Measurements from ENCODE around the gene ME3.
"Not testable (repeated sequence)": the region's sequence is repeated elsewhere in the genome, so short reads cannot be mapped to it uniquely, and the experiment has no call there.

Gene ME3

GRCh38 chr11:86660088-86660487 is 12.3 kb downstream of the ME3 start:
- Histone ChIP-seq H3K27ac (replicated peaks) (no peak overlapping the region), H3K27me3 (ENCODE audit: insufficient read depth, poor library complexity, severe bottlenecking) (no peaks in the 10 kb centered on the region), H3K4me3 (replicated peaks; ENCODE audit: insufficient read depth, low read length) (no peak overlapping the region)
- no peak for DNase-seq (ENCODE audit: low read depth in 1 of 2, low spot score in 1 of 2)
- TF ChIP-seq POLR2AphosphoS5 (IDR thresholded peaks at IDR 0.05; ENCODE audit: low read depth) (no peak), REST (IDR thresholded peaks at IDR 0.05; ENCODE audit: insufficient replicate concordance, low read depth) (no peak), GABPA (IDR thresholded peaks at IDR 0.05; ENCODE audit: low read depth) (no peak), SPI1 (IDR thresholded peaks at IDR 0.05; ENCODE audit: borderline replicate concordance, low read depth) (no peak)
- TF ChIP-seq, protein P1, sequence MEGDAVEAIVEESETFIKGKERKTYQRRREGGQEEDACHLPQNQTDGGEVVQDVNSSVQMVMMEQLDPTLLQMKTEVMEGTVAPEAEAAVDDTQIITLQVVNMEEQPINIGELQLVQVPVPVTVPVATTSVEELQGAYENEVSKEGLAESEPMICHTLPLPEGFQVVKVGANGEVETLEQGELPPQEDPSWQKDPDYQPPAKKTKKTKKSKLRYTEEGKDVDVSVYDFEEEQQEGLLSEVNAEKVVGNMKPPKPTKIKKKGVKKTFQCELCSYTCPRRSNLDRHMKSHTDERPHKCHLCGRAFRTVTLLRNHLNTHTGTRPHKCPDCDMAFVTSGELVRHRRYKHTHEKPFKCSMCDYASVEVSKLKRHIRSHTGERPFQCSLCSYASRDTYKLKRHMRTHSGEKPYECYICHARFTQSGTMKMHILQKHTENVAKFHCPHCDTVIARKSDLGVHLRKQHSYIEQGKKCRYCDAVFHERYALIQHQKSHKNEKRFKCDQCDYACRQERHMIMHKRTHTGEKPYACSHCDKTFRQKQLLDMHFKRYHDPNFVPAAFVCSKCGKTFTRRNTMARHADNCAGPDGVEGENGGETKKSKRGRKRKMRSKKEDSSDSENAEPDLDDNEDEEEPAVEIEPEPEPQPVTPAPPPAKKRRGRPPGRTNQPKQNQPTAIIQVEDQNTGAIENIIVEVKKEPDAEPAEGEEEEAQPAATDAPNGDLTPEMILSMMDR (IDR thresholded peaks at IDR 0.05; ENCODE audit: insufficient read depth, low read length): no peak

DNA sequence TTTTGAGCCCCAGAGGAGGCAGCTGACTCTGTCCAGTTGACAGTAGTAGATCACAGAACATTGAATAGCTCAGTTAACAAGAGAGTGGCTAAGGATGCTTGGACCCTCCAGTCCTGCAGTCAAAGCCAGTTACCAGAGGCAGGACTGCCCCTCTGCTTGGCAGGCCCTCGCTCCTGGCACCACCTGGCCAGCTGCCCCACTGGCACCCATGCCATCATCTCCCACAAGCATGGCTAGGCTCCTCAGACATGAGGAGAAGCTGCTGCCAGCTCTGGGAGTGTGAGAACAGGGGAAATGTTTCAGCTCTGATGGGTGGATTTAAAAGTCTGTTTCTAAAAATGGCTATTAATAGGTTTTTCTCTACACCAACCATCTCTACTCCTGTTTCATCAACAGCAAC is 13.9 kb downstream of the ME3 start:
- no peak for TF ChIP-seq GABPA (IDR thresholded peaks at IDR 0.05; ENCODE audit: low read depth)
- TF ChIP-seq, protein P1 (IDR thresholded peaks at IDR 0.05; ENCODE audit: insufficient read depth, low read length): no peak
- no peak for TF ChIP-seq POLR2AphosphoS5 (IDR thresholded peaks at IDR 0.05; ENCODE audit: low read depth)
- no peak for TF ChIP-seq SPI1 (IDR thresholded peaks at IDR 0.05; ENCODE audit: borderline replicate concordance, low read depth)
- TF ChIP-seq REST (IDR thresholded peaks at IDR 0.05; ENCODE audit: insufficient replicate concordance, low read depth): no peak
- Histone ChIP-seq H3K27me3 (ENCODE audit: insufficient read depth, poor library complexity, severe bottlenecking) (no peaks in the 10 kb centered on the region), H3K27ac (replicated peaks) (no peak overlapping the region), H3K4me3 (replicated peaks; ENCODE audit: insufficient read depth, low read length) (no peak overlapping the region)
- no peak for DNase-seq (ENCODE audit: low read depth in 1 of 2, low spot score in 1 of 2)

DNA sequence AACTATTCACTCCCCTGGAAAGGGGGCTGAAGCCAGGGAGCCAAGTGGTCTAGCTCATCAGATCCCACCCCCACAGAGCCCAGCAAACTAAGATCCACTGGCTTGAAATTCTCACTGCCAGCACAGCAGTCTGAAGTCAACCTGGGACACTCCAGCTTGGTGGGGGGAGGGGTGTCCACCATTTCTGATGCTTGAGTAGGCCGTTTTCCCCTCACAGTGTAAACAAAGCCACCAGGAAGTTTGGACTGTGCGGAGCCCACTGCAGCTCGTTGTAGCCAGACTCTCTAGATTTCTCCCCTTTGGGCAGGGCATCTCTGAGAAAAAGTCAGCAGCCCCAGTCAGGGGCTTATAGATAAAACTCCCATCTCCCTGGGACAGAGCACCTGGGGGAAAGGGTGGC is 27.2 kb downstream of the ME3 start:
- not testable (repeated sequence) for H3K4me3 ChIP-seq (replicated peaks; ENCODE audit: insufficient read depth, low read length); DNase-seq (ENCODE audit: low read depth in 1 of 2, low spot score in 1 of 2); H3K27ac ChIP-seq (replicated peaks); H3K27me3 ChIP-seq (ENCODE audit: insufficient read depth, poor library complexity, severe bottlenecking)

- Histone ChIP-seq H3K27ac (replicated peaks) (no peak overlapping the region), H3K27me3 (ENCODE audit: insufficient read depth, poor library complexity, severe bottlenecking) (no peaks in the 10 kb centered on the region), H3K4me3 (replicated peaks; ENCODE audit: insufficient read depth, low read length) (no peak overlapping the region)
- TF ChIP-seq REST (IDR thresholded peaks at IDR 0.05; ENCODE audit: insufficient replicate concordance, low read depth) (no peak), GABPA (IDR thresholded peaks at IDR 0.05; ENCODE audit: low read depth) (no peak), POLR2AphosphoS5 (IDR thresholded peaks at IDR 0.05; ENCODE audit: low read depth) (no peak), SPI1 (IDR thresholded peaks at IDR 0.05; ENCODE audit: borderline replicate concordance, low read depth) (no peak)
- TF ChIP-seq, protein P1 (IDR thresholded peaks at IDR 0.05; ENCODE audit: insufficient read depth, low read length): no peak
- no peak for DNase-seq (ENCODE audit: low read depth in 1 of 2, low spot score in 1 of 2)
Measured at GRCh38 chr11:86644291-86644690, 28.1 kb downstream of the ME3 start.

Data from HL-60 (cell line).